Colonic mucosa (tissue), 4 donors: ENCODE measurements around the gene ZBTB4. TPM values are rescaled to one million over a fixed set of nuclear protein-coding genes. Genes with fewer than 3 reads are reported as not detected.
"Not testable (repeated sequence)": the region's sequence is repeated elsewhere in the genome, so short reads cannot be mapped to it uniquely, and the experiment has no call there.

Experiments
- DNase-seq: peaks from one replicate; pipeline ENCODE4 v3.0.0-alpha.2; 2020
- H3K27ac ChIP-seq: fragments of 200-600 bp; one replicate; pipeline ENCODE4 v1.8.0; 2021
- H3K27me3 ChIP-seq: fragments of 200-600 bp; one replicate; pipeline ENCODE4 v1.8.0; 2021
- H3K36me3 ChIP-seq: fragments of 200-600 bp; one replicate; pipeline ENCODE4 v1.8.0; 2021
- H3K4me1 ChIP-seq: fragments of 200-600 bp; one replicate; pipeline ENCODE4 v1.8.0; 2021; ENCODE audit warnings: mild to moderate bottlenecking
- H3K4me3 ChIP-seq: fragments of 200-600 bp; one replicate; pipeline ENCODE4 v1.8.0; 2021
- H3K9ac ChIP-seq, 2 donors: one replicate each; pipeline ENCODE4 v1.7.0; 2013; ENCODE audit warnings: control low read depth in 2 of 2, low read depth in 2 of 2, low read length in 2 of 2
- H3K9me3 ChIP-seq: fragments of 200-600 bp; one replicate; pipeline ENCODE4 v1.8.0; 2021
- CTCF ChIP-seq: fragments of 200-600 bp; IDR thresholded peaks from one replicate; pipeline ENCODE4 v1.8.0; 2022; ENCODE audit warnings: antibody characterized with exemption, mild to moderate bottlenecking
- intact Hi-C: fragments of 100-400 bp; cut with DNase I; formaldehyde crosslinking; loops from one replicate; pipeline ENCODE4 v1.14.1; 2022
- total RNA-seq, 2 donors: library from RNA; stranded (reverse); fragmentation: NEBNext Ultra II Directional in 1 of 2; extraction: Animal tissue kit (Norgen Biotek cat#: 25700) in 1 of 2; gene quantifications; one replicate each; pipeline ENCODE4 v1.2.1, GENCODE V29; 2021
- donor health status: healthy.
- donor health status: DM: no; HTN: no; CAD: no.
- donor health status: DM: no; HTN: no; CAD: no.

ZBTB4 gene
- total RNA-seq, 2 donors from 2014 or later = 12.9 to 26.7 TPM

- peak overlapping the region; percentile 96 for H3K27ac ChIP-seq
- no peaks in the 10 kb centered on the region for H3K9me3 ChIP-seq
- TF ChIP-seq CTCF = no peak
- H3K4me3 ChIP-seq = peak overlapping the region; percentile 93
- peaks cover 4% of the 10 kb centered on the region for H3K4me1 ChIP-seq
- H3K9ac ChIP-seq = peak overlapping the region; percentile 87 to 95
- intact Hi-C loops = no loop called here
- no peaks in the 10 kb centered on the region for H3K27me3 ChIP-seq
- peak; percentile 64 for DNase-seq
- H3K36me3 ChIP-seq = no peaks in the 10 kb centered on the region
These were observed 887 bp downstream of the ZBTB4 start for GRCh38 chr17:7478276-7479212.

GRCh38 chr17:7477392-7478275 is 1.8 kb downstream of the ZBTB4 start:
- no peak for TF ChIP-seq CTCF
- peak; percentile 33 for DNase-seq
- peak overlapping the region; percentile 58 to 87 for H3K9ac ChIP-seq
- intact Hi-C loops = no loop called here
- peaks cover 4% of the 10 kb centered on the region for H3K4me1 ChIP-seq
- H3K27me3 ChIP-seq = no peaks in the 10 kb centered on the region
- H3K4me3 ChIP-seq = peak overlapping the region; percentile 93
- no peaks in the 10 kb centered on the region for H3K36me3 ChIP-seq
- peak overlapping the region; percentile 96 for H3K27ac ChIP-seq
- no peaks in the 10 kb centered on the region for H3K9me3 ChIP-seq

GRCh38 chr17:7476951-7477350 is 2.5 kb downstream of the ZBTB4 start:
- H3K4me3 ChIP-seq = no peak overlapping the region
- peak overlapping the region; percentile 15 to 58 for H3K9ac ChIP-seq
- TF ChIP-seq CTCF = no peak
- no peaks in the 10 kb centered on the region for H3K9me3 ChIP-seq
- intact Hi-C loops = no loop called here
- H3K36me3 ChIP-seq = no peaks in the 10 kb centered on the region
- H3K27ac ChIP-seq = no peak overlapping the region
- H3K27me3 ChIP-seq = no peaks in the 10 kb centered on the region
- H3K4me1 ChIP-seq = peaks cover 4% of the 10 kb centered on the region
- DNase-seq = no peak

GRCh38 chr17:7476494-7476893 is 2.9 kb downstream of the ZBTB4 start:
- no peak for DNase-seq
- H3K9ac ChIP-seq = peak overlapping the region in 1 of 2 donors; percentile 14
- no peaks in the 10 kb centered on the region for H3K9me3 ChIP-seq
- no peaks in the 10 kb centered on the region for H3K36me3 ChIP-seq
- H3K27me3 ChIP-seq = no peaks in the 10 kb centered on the region
- no peak overlapping the region for H3K4me3 ChIP-seq
- peaks cover 4% of the 10 kb centered on the region for H3K4me1 ChIP-seq
- TF ChIP-seq CTCF = no peak
- intact Hi-C loops = no loop called here
- H3K27ac ChIP-seq = no peak overlapping the region

- Histone ChIP-seq H3K36me3 (no peaks in the 10 kb centered on the region), H3K9me3 (no peaks in the 10 kb centered on the region), H3K27ac (no peak overlapping the region), H3K4me3 (no peak overlapping the region), H3K9ac (peak overlapping the region in 1 of 2 donors; percentile 14), H3K27me3 (no peaks in the 10 kb centered on the region), H3K4me1 (peaks cover 4% of the 10 kb centered on the region)
- no peak for TF ChIP-seq CTCF
- peak; percentile 32 for DNase-seq
- intact Hi-C loops = no loop called here
These were observed 3.5 kb downstream of the ZBTB4 start for GRCh38 chr17:7475764-7476422.

GRCh38 chr17:7474767-7475166 is 4.7 kb downstream of the ZBTB4 start:
- H3K9me3 ChIP-seq, H3K4me3 ChIP-seq, H3K36me3 ChIP-seq, DNase-seq, intact Hi-C loops, H3K4me1 ChIP-seq, H3K9ac ChIP-seq, H3K27me3 ChIP-seq, H3K27ac ChIP-seq: not testable (repeated sequence)
